GM21717 (cell line): ENCODE results near the gene SMARCAL1.
"Not testable (repeated sequence)": the region's sequence is repeated elsewhere in the genome, so short reads cannot be mapped to it uniquely, and the experiment has no call there.

Experiments used
- ATAC-seq: cut with Tn5 transposase; IDR thresholded peaks from one replicate; pipeline ENCODE4 v1.9.1; 2021; ENCODE audit warnings: mild to moderate bottlenecking, moderate library complexity; ENCODE audit not compliant: unreplicated experiment

Gene SMARCAL1

DNA sequence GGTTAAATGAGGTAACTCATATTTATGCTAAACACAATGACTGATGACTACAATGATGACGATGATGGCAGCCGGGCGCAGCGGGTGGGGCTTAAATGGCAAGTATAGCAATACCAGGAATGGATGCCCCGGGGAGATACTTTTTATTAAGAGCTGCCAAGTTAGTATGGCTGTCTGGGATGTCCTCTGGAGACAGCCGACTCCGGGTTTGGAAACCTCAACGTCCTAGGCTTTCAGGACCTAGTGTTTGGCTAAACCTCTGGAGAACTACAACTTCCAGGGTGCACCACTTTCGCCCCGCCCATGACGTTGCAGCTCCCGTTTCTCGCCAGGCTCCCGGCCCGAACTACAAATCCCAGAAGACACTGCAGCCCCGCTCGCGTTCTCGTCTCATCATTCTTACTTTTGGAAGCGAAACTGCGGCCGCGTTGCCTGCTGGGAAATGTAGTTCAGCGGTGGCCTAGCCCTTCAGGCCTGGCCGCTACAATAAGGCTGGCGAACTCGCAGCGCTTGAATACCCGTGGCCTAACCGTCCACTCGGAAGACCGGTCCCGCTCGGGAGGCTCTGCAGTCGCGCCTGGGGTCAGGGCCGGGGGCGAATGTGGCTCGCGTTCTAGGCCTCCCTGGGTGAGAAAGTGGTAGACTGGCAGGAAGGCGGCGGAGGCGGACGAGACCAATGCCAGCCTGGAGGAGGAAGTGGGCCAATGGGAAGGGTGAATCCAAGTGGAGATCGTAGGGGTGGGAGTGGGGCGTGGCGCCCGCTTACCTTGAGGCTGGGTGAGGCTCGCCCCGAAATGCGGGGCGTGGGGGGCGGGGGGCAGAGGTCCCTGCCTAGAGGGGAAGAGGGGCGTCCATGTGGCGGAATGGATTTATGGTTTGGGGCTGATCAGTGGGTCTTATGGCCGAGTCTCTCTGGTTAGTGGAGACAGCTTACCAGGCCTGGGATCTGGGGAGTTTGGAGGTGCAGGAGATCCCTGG lies at the start of gene SMARCAL1:
Gene SMARCAL1, plus strand, starts transcription at position 463 of the 978 bp plus-strand sequence. CDS start 2,221 bp downstream, outside the sequence.
- ATAC-seq = peak; percentile 97

DNA sequence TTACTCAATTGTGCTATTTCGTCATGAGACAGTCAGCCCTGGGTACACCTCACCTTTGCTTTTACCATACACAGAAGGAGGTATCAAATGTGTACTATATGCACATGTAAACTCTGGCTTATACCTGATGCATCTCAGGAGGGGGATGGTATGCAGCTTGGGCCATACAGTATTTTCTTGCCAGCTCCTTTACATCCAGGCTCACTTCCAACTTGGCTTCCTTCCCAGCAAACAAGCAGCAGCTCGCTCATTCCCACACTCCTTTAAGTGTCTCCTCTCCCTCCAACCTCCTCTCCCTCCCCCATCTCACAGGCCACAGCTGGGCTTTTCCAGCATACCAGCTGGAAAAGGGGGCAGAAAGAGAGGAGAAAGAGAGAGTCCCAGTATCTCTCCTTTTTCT lies 49.6 kb upstream of the SMARCAL1 start:
- ATAC-seq = no peak

DNA sequence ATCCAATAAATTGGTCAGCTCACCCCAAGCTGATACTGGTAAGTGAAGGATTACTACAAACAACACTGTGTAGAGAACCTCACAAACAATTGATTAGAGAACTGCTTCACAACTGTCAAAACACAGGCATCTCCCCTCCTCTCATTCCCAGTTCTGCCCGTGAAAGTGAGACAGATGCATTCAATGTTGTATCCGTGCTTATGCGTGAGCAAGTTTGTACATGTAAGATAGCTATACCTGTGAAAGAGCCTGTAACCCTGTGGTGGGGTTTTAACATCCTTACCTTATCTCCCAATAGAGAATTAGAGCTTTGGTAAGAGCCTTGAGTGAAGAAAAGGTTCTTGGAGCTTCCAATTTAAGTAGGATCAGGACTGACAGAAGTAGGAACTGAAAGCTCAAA lies 49.1 kb upstream of the SMARCAL1 start:
- no peak for ATAC-seq

DNA sequence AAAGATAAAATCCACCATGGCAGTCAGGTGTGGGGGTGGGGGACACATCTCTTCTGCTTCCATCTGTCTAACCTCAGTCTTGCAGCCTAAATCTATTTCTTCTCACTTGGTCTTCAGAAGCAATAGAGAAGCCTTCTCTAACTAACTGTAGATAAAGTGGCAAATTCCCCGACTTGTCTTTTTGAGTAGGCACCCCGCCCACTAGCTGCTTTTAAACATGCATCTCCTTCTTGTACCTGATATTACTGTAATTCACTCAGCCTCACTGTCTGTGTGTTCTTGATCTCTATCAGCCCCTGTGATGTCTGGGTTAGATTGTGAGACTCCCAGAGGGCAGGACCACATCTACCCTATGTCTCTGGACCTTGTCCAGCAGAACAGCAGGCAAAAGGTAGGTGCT lies 46.8 kb upstream of the SMARCAL1 start:
- ATAC-seq = no peak

DNA sequence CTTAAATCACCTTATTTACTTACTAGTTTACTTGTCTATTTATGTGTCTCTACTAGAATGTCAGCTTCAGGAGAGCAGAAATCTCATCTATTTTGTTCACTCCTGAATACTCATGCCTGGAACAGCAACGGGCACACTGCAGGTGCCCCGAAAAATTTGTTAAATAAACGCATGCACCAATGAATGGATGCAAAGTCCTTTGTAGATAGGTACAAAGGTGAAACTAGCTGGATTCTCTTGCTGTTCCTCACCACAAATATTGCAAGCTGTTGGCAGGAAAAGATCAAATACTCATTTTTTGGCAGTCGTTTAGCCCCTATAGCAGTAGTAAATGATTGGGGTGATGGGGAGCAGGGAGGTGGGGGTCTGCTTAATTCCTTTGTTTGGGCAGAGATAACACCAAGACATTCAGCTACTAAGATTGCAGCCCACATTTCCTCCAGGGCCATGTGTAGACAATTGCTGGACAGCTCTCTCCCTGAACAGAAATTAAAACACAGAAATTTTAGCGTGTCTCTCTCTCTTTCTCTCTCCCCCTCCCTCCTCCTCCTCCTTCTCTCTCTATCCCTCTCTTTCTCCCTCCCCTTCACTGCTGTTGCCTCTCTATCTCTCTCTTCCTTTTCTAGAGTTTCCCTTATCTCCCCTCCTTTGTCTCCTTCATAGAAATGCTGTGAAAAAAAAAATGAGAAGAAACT lies 45.4 kb upstream of the SMARCAL1 start:
- ATAC-seq = no peak

DNA sequence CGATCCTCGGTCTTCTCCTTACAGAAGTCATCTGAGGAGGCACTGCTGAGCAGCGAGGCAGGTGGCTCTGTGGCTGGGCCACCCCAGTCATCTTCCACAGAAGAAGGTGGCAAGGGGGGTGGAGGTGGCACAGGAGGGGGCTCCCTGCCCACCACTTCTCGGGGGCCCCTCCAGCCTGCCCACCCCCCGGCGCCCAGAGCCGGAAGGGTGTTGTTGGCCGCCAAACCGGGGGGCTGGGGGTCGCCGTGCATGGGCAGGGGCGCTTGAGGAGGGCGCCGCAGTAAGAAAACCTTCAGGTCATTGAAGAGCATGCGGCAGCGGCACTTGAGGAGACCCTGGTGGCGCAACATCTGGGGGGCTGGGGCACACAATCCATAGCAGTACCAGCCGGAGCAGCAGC lies 42.5 kb upstream of the SMARCAL1 start:
- no peak for ATAC-seq

DNA sequence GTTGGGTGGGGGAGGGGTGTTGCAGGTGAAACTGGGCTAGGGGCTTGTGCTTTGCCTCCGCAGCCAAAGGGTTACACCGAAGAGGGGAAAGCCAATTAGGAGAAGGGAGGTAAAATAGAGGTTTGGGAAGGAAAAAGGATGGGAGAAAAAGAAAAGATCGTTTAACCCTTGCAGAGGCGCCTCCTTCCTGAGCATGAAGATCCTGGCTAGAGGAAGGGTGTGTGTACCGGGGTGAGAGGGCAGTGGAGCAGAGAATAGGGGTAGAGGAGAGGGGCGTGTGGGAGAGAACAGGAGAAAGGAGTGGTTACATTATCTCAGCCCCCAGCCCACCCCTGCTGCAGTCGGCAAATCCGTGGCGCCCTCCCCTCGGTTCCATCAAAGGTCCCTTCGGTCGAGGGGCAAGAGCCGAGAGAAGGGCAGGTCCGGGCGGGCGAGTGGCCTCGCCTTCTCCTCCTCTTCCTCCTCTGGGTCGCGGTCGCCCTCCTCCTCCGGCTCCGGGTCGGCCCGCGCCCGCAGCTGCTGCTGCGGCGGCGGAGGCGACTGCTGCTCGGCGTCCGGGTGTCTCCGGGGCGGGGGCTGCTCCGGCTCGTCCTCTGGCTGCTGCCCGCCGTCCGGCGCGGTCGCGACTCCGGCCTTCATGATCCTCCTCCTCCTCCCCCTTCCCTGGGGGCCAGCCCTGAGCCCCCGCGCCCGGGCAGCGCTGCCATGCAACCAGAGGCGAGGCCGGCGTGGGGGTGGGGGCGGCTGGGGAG lies 41.1 kb upstream of the SMARCAL1 start:
- no peak for ATAC-seq

DNA sequence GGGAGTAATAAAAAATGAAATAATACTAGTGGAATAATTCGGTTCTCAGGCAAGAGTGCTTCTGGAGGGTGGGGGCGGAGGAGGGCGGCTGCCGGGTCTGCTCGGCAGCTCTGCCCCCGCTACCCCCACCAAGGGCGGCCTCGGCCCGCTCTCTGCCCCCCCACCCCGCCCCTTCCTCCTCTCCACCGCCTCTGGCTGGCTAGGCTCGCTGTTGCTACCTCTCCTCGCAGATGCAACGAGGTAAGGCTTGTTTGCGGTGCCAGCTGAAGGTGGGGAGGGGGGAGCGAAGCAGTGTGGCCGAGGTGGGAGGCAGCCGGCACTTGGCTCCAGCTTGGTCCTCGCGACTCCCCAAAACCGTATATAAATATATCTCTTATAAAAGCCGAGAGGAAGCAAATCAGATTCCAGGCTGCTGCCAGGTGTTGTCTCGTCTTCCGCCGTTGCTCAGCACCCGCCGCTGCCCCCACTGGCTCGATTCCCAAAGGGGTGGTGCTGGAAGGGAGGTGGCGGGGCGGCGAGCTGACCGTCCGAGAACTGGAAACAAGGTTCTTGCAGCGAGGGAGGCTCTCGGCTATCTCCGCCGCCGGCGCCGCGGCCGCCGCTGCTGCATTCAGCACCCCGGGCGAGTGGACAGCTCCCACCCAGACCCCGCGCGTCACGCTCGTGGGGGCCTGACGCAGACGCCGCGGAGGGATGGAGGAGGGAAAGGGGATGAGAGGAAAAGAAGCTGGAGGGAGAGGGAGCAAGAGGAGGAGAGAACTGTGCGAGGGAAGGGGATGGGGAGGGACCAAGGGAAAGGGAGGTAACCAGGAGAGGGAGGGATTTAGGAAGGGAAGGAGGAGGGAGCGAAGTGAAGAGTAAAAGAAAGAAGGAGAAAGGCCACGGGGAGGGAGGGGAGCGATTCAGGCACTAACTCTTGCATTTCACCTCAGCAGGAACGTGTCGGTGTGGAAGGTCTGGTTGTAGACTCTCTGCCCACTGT lies 40.3 kb upstream of the SMARCAL1 start, which contains the start of gene MARCHF4:
Gene MARCHF4, minus strand, starts transcription at position 763 of the 982 bp plus-strand sequence. CDS start 2,223 bp downstream, outside the sequence.
- no peak for ATAC-seq

DNA sequence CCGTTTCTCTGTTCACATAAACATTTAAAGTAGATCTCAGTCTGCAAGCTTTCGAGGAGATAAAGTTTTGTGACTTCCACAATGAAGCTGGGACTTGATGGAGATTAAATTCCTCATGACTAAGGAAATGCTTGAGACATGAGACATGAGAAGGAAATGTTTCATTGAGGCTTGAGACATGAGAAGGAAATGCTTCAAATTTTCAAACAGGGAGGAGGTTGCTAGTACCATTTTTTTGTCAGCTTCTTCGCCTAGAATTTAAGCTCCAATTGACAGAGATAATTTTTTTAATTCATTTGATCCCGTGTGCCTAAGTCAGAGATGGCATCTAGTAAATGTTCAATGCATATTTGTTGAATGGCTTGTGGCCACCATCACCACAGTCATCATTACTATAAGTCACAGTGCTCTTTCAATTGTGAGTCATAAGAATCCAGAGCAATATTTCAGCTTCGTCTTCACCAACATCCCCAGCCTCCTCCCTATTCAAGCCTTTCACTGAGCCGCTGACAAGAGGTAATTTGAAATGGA lies 39.5 kb upstream of the SMARCAL1 start:
- ATAC-seq = no peak

DNA sequence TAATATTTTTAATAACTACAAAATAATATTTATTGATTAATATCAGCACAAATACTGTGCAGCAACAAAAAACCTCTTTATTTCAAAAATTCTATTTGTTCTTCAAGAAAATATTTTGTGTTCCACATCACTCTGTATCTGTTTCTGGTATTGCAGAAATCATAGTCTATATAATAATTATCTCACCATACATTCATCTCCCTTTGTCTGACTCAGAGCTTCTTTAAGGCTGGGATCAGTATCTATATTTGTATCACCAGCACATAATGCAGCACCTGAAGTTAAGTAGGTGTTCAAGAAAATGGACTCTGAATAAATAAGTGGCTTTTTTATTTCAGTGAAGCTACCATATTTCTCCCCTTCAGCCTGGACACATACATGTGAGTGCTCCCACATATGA lies 38.4 kb upstream of the SMARCAL1 start:
- no peak for ATAC-seq

DNA sequence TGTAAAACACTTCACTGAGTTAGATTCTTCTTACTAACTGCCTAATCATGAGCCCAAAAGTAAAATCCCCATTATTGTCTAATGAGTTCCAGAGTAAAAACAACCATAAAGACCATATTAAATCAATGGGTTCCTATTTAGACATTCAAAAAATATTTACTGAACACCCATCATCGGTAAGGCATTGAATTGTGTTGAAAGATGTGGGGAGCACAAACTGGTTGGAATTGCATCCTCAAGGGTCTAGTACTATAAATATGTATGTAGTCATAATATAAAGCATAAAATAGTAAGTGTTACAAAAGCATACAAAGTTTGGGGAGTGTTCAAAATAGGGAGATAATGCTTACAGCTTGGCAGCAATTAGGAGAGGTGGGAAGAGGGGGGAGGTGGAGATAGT lies 37.0 kb upstream of the SMARCAL1 start:
- ATAC-seq = no peak

DNA sequence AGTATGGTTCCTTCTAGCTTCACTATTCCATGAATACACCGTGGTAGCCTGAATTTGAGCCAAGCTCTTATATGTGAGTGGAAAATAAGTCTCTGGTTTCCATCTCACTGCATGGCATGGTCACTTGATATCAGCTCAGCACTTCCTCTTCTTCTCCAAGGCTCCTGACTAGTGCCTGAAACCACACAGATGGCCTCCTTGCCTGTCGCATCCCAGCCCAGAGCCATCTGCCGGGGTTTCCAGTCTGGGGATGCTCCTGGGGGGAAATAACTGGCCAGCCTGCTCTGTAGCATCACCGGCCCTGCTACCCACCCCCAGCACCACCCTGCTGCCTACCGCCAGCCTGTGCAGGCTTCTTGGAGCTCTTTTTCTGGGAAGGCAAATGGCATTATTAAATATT lies 32.3 kb upstream of the SMARCAL1 start:
- ATAC-seq = no peak

DNA sequence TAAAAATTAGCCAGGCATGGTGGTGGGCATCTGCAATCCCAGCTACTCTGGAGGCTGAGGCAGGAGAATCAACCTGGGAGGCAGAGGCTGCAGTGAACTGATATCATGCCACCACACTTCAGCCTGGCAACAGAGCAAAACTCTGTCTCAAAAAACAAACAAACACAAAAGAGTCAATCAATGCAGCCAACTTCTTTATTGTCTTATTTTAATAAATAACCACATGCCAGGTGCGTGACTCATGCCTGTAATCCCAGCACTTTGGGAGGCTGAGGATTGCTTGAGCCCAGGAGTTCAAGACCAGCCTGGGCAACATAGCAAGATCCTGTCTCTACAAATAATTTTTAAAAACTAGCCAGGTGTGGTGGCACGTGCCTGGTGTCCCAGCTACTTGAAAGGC lies 27.9 kb upstream of the SMARCAL1 start:
- ATAC-seq = not testable (repeated sequence)

DNA sequence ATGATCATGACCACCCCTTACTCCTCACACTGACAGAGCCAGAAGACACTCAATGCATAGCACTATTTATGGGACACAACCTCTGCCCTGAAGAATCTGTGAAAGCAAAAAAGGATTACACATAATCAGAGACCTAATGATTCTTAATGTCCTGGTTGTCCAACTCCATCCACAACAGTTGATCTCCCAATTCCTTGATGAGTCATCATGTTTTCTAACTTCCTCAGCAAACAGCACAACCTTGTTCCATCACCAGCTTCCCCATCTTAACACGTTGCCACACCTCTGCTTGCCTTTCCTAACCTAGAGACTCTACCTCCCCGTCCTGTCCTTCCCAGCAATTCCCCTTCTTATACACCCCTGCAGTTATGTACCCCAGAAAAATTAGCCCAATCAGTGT lies 26.8 kb upstream of the SMARCAL1 start:
- ATAC-seq = no peak

DNA sequence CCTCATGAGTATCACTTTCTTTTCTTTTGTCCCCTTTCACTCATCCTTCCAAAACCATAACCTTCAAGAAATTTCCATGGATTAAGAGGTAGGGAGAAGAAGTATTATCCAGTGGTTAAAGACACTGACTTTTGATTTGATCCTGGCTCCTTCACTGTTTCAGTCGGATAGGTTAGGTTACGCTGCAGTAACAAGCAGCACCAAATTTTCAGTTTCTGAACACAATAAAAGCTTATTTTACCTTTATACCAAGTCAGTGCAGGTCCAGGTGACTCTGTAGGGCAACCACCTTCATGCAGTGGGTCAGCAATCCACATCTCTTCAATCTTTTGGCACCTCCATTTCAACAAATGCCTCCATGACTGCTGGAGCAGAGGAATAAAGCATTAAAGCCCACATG lies 25.0 kb upstream of the SMARCAL1 start:
- ATAC-seq = no peak

DNA sequence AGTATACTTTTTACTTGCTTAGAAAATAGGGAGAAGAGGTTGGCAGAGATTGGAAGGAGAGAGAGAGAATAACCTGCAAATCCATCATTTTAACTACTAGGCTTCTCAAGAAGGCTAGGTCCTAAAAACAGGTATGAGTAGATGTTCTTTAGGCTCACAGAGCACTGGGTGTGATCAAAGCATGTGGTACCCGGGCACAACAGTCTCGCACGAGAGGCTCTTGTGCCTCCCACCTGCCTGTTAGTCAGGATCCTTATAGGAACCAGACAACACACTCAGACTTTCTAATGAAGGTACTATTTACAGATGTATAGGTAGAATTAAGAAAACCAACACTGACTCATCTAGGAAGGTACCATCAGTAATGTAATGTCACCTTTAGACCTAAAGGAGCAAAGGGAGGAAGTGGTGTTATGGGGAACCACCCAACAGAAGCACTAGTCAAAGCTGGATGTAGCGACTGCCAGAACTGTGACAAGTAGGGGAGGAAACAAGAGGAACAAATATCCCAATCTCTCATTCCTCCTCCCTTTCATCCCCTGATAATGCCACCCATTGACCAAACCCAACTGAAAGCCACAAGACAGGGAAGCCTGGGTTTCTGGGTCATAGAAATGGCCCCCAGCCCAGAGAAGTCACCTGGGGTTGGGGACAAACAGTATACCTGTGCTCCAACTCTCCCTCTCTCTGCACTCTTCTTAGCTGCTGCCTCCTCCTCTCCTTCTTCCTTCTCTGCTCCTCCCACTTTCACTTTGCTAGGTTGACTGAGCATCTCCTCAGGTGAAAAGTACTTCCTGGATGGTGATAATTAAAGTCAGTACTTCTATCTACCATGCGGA lies 24.0 kb upstream of the SMARCAL1 start:
- ATAC-seq = peak; percentile 73

DNA sequence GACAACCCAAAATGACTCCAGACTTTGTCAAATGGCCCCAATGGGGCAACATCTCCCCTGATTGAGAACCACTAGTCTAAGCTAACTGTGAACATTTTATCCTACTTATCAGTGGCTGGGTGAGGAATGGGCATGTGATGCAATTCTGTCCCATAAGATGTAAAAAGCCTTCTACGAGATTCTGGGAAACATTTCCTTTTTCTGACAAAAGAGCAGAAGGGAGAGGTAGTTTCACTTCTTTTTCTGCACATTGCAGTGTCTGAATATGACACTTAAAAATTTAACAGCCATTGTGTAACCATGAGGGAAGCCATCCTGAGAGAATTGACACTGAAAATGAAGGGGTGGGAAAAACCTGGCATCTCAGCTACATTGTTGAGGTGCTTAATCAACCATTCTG lies 22.7 kb upstream of the SMARCAL1 start:
- no peak for ATAC-seq

DNA sequence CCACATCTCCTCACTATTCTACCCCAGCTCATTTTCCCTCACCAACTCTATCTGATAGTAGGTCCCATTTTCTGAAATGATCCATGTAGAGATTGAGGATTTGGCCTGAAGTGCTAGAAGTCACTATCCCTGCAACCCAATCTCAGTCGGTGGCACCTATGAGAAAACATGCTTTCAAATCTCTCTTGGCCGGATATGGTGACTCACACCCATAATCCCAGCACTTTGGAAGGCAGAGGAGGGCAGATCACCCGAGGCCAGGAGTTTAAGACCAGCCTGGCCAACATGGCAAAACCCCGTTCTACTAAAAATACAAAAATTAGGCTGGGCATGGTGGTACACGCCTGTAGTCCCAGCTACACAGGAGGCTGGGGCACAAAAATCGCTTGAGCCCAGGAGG lies 20.9 kb upstream of the SMARCAL1 start:
- no peak for ATAC-seq

DNA sequence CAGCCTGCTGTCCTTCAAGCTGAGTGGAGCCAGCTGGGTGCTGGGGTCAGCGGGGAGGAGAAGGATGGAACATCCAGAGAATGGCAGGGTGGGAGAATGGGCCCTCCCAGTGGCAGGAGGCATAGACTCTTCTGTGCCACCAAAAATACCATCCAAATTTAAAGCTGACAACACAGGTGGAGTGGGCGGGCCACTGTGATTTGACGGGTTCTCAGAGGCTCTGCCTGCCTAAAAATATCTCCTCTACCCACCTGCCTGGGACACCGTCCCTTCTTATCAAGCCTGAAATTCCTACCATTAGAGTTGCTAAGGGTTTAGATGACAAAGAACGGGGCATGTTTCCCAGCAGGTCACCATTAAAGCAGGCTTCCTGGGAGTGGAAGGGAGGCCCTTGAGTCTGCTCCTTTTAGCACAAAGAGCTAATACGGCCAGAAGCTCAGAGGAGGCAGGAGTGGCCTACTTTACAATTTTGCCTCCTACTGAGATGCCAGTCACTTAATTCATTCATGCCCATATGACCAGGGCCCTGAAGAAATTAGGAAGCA lies 20.2 kb upstream of the SMARCAL1 start:
- no peak for ATAC-seq
